ENCODE data around the gene CLMN.

DNA sequence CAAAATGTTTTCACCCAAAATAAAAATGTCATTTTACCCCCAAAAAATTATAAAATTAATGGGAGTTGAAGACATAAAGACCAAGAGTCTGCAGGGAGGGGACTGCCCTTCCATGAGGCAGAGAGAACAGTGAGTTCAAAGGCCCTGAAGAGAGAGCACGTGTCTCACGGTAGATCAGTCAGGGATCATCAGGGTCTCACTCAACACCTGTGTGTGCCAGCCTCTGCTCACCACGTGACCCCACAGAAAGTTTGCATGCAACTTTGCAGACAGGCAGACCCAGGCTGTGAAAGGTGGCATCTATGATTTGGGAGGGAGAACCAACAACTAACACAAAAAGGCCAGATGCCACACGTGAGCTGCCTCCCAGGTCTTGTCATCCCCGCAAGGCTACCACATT lies 33.1 kb downstream of the CLMN start:
- TF ChIP-seq, protein P1, sequence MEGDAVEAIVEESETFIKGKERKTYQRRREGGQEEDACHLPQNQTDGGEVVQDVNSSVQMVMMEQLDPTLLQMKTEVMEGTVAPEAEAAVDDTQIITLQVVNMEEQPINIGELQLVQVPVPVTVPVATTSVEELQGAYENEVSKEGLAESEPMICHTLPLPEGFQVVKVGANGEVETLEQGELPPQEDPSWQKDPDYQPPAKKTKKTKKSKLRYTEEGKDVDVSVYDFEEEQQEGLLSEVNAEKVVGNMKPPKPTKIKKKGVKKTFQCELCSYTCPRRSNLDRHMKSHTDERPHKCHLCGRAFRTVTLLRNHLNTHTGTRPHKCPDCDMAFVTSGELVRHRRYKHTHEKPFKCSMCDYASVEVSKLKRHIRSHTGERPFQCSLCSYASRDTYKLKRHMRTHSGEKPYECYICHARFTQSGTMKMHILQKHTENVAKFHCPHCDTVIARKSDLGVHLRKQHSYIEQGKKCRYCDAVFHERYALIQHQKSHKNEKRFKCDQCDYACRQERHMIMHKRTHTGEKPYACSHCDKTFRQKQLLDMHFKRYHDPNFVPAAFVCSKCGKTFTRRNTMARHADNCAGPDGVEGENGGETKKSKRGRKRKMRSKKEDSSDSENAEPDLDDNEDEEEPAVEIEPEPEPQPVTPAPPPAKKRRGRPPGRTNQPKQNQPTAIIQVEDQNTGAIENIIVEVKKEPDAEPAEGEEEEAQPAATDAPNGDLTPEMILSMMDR (IDR thresholded peaks at IDR 0.05; ENCODE audit: low read length): no peak
- no peak for TF ChIP-seq EZH2 (IDR thresholded peaks at IDR 0.05; ENCODE audit: borderline replicate concordance, low read length)
